Right lung (tissue), 5 donors: ENCODE measurements around the gene TMEM200A. TPM values are rescaled to one million over a fixed set of nuclear protein-coding genes. Genes with fewer than 3 reads are reported as not detected.

Experiments
- DNase-seq, 2 donors: peaks; one replicate each; pipeline ENCODE4 v3.0.0-alpha.2; 2013
- polyA plus RNA-seq, 5 donors: library from polyadenylated mRNA; unstranded; fragments of 120-200 nt; gene quantifications; one replicate each; pipeline versions ENCODE4 v1.2.1 to v1.2.3, GENCODE V29; 2013; ENCODE audit warnings: inconsistent platforms in 1 of 5, low replicate concordance in 1 of 5; ENCODE audit not compliant: insufficient read length in 5 of 5, insufficient read depth in 1 of 5

The TMEM200A gene
- polyA plus RNA-seq, 5 donors = 1.8 to 4.0 (median 2.6) TPM

GRCh38 chr6:130424710-130425109 lies 58.9 kb downstream of the TMEM200A start:
- no peak for DNase-seq

DNA sequence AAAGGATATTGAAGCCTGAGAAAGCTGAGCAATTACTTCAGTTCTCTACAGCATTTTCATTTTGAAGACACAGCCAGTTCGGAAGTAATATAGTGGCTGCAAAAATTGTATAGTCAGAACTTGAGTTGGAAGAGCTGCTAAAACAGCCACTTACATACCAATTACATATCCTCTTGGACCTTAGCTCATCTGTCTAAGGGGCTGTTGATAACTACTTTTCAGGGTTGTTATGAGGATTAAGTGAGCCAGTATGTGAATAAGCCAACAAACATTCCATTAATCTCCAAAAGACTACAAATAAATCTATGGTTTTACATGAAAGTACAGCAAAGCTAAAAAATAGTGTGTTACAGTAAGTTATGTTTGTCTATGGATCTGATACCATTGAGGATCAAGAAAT lies 59.7 kb downstream of the TMEM200A start:
- DNase-seq = no peak

DNA sequence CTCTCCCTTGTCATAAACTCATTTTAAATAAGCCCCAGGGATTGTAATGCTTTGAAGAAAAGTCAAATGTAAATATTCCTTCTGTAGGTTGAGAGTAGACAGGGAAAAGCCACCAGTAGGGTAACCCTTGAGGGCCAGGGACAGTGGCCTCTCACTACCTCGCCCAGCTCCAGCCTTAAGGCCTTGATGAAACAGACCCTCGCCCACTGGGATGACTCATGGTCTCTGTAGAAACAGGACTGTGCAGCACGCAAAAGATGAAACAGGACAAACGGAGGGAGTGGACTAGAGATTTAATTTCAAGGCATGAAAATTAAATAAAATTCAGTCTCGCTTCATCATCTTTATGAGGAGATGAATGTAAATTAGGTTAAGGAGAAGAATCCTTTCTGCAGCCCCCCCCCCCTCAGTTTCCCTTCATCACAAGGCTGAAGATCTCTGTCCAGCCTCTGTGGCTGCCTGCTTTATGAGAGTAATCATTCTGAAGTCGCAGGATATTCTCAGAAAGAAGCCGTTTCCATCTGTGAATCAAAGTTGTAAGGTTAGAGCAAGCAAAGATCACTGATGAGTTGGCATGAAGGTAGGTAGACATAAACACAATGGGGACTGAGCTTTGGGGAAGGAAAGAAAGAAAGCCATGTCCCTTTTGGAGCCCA lies 60.4 kb downstream of the TMEM200A start:
- no peak for DNase-seq

GRCh38 chr6:130431346-130431852 lies 65.6 kb downstream of the TMEM200A start:
- no peak for DNase-seq

GRCh38 chr6:130432838-130433237 lies 67.0 kb downstream of the TMEM200A start:
- no peak for DNase-seq

DNA sequence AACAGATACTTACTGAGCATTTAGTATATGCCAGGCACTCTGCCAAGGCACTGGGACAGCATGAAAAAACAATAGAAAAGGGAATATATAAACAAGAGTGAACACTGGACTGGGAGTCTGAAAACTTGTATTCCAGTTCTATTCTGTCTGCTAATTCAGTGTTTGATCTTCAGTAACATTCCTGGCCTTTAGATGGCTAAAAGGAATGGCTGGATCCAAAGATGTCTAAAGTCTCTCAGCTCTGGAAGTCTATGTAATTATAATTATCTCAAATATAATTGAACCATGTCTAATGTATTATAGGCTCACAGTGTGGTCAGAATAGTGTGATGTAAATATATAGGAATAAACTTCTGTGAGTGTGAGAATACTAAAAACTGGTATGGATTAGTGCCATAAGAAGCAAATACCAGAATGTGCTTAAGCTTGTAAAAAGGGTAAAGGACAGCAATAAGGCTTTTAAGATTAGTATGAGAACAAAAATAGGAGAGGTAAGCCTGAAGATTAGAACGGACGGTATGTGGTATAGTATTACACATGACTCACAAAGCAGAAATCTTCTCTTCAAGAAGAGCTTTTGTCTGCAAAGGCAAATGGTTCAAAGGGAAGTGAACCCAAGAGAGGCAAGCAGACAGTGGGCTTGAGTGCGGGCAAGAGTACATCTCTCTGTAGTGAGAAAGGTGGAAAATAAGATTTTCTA lies 68.5 kb downstream of the TMEM200A start:
- DNase-seq = no peak

DNA sequence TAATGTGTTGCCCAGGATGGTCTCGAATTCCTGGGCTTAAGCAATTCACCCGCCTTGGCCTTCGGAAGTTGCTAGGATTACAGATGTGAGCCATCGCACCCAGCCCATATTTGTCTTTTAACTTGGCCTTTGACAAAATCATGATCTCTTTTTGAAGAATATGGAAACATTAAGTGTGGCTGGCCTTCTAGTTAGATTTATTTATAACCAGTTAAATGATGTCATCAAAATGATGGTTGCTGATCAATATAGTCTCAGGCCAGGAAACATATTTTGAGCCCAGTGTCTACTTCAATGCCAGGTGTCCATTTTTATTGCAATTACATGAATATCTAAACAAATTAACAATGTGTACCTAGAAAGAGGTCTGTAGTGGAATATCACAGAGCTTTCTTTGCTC lies 69.4 kb downstream of the TMEM200A start:
- DNase-seq = no peak

GRCh38 chr6:130437961-130438360 lies 72.1 kb downstream of the TMEM200A start:
- no peak for DNase-seq

GRCh38 chr6:130447374-130447773 lies 81.6 kb downstream of the TMEM200A start:
- no peak for DNase-seq

DNA sequence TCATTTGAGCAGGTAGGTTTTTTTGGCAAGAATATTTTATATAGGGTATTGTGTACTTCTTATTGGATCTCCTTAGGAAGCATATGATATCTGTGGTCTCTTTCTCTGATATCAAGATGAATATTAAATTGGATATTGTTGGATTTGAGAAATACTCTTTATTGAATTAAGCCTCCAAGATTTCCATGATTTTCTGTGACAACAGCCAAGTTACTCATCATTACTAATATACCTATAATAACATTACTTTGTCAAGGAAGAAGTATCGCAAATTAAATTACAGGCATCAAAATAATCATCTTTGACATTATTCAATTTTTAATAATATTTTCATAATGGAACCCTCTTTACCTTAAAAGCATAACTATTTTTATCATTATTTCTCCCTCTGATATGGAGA lies 86.5 kb downstream of the TMEM200A start:
- no peak for DNase-seq

DNA sequence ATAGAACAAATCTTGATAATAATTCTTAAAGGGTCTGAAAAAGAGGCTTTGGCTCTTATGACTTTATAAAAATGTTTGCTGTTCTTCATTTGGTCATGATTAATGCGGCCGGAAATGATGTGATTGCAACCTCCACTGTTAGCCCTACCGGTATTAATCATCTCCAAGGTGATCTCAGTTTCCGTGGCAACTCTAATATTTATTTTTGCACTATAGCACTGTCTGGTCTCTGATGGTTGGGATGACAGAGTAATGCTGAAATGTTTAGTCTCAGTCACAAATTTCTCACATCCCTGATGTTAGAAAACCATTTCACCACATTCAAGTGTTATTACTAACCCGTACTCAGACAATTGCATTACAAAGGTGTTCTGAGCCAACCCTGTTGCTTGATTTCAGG lies 87.4 kb downstream of the TMEM200A start:
- DNase-seq = no peak

- DNase-seq = no peak
Observed at GRCh38 chr6:130457605-130458004, 91.8 kb downstream of the TMEM200A start.

DNA sequence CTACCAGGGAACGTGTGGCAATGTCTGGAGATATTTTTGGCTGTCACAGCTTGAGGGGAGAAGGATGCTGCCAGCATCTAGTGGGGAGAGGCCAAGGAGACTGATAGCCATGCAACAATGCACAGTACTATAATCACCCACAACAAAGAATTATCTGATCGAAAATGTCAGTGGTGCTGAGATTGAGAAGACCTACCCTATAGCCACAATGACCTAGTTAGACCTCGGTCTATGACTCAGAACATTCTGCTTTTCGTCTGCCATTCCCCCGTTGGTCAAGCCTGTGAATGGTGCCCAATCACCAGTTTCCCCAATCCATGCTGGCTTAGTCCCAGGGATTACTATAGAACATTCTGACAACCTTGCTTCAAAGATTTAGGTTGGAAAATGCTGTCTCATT lies 93.5 kb downstream of the TMEM200A start:
- no peak for DNase-seq

DNA sequence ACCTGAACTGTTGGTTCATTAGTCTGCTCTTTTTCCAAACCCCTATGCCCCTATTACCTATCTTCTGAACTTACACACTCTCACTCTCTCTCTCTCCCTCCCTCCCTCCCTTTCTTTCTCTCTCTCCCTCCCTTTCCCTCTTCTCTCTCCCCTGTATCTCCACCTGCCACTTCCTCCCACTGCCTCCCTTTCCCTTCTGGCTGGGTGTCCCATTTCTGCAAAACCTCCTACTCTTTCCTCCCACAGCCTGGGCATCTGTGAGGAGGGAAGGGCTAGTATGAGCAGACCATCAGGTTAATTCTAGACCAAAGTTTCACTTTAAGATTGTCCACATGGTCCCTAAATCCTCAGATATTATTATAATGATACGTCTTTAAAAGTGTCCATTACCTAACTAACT lies 95.1 kb downstream of the TMEM200A start:
- DNase-seq = no peak

DNA sequence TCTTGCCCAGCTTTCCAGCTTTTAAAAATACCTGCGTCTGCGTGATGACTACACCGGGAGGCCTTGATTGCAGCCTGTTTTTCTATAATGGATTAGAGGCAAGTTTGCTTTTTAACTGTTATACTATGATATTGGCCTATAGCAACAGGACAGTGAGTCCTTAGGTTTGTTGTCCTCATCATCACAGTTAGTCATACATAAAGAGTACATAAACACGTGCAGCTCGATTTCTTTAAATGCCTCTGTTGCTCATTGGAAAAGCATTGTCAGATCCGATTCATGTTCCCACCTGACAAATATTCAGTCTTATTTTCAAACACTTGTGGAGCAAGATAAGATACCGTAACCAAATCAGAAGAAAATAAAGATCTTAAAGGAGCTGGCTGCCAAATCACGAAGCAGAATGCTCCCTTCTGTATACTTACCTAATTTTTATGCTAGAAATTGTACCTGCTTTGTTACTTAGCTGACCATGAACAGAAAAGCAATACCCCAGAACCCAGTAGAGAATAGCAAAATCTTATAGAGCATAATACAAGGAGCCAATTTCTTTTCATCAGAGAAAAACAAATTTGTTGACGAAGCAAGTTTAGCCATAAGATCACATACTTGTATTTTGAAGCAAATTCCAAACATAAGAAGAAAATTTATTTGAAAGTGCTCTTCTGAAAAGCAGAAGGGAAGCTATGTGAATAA lies 100.4 kb downstream of the TMEM200A start:
- DNase-seq = no peak

DNA sequence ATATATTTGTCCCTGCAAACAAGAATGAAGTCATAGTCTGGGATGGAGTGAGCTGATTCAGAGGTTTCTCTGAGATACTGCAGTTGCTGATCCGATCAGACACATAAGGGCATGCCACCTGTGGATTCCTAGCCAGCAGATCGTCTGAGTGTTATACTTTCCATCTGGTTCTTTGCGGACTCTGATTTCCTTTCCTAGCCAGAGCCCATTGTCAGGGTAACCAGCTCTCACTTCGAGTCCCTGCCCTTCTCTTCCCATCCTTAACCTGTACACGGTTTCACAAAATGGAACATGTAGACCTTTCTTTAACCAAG lies 100.9 kb downstream of the TMEM200A start:
- no peak for DNase-seq

DNA sequence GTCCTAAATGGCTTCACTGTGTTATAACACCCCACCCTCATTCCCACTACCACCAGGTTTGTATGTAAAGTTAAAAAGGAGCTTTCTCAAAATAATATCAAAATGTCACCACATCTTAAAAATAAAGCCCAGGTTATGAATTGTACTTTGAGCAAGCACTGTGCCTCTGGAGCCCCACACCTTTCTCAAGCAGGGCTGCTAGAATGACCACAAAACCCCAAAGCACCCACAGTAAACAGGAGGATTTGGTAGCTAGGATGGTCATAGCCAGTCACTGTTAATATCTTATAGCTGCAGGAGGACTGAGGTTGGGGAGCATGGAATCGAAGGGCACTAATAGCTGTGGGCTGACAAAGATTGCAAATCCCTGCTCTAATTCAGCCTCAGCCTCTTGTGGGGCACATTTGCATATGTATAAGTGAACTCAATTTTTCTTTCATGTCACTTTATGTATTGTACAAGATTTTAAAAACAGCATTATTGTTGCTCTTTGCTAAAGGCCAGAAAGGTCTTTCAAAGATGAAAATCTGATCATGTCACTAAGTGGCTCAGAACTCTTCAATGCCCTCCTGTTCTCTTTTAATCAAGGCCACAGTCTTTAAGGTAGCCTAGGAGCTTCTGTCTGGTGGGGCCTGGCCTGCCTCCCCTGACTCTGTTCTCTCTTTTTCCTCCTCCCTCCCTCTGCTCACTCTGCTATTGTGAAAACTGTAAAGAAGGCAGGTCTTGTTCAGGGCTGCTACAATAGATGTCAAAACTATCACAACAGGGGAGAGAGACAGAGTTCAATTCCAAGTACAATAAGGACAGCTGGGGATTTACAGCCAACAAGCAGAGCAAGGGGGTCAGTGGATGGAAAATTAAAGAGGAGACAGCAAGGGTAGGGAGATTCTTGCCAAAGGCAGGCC lies 101.6 kb downstream of the TMEM200A start:
- no peak for DNase-seq

GRCh38 chr6:130470766-130471165 lies 104.9 kb downstream of the TMEM200A start:
- no peak for DNase-seq

GRCh38 chr6:130473886-130474285 lies 108.1 kb downstream of the TMEM200A start:
- no peak for DNase-seq

GRCh38 chr6:130482645-130483390 lies 117.0 kb downstream of the TMEM200A start:
- DNase-seq = no peak

- no peak for DNase-seq
Observed at GRCh38 chr6:130485870-130486269, 120.1 kb downstream of the TMEM200A start.
